Right lobe of liver (tissue), 4 donors: ENCODE measurements around the gene UNC13B.

ENCODE experiments used
- CTCF ChIP-seq, 4 donors: fragments of 200-600 bp in 3 of 4; fragments of 450-650 bp in 1 of 4; IDR thresholded peaks; one replicate each; pipeline versions ENCODE4 v1.5.1 to v1.8.0; 2016 to 2022; ENCODE audit warnings: antibody characterized with exemption in 4 of 4, mild to moderate bottlenecking in 2 of 4
- POLR2A ChIP-seq: fragments of 450-650 bp; IDR thresholded peaks from one replicate; pipeline ENCODE4 v1.6.1; 2017; ENCODE audit warnings: antibody characterized with exemption, mild to moderate bottlenecking
- donor health status: DM: no; HTN: no; CAD: no.
- donor health status: DM: no; HTN: no; CAD: no.
- donor health status: DM: no; HTN: yes; CAD: no.

GRCh38 chr9:35136866-35137265, 24.9 kb upstream of the UNC13B start:
- no peak for TF ChIP-seq CTCF (IDR thresholded peaks at IDR 0.05)
- TF ChIP-seq POLR2A, result no peak
